ENCODE results near the gene LIMK1.
"Not testable (repeated sequence)": the region's sequence is repeated elsewhere in the genome, so short reads cannot be mapped to it uniquely, and the experiment has no call there.

Gene LIMK1

GRCh38 chr7:74165867-74166593 lies 82.4 kb downstream of the LIMK1 start:
- Histone ChIP-seq H3K4me2 (ENCODE audit: low read length) (no peak overlapping the region), H3K4me1 (no peaks in the 10 kb centered on the region), H3K36me3 (ENCODE audit: control insufficient read depth, insufficient read depth, low read length) (no peaks in the 10 kb centered on the region), H3K9me3 (ENCODE audit: control insufficient read depth, low read length) (no peaks in the 10 kb centered on the region), H3K79me2 (no peaks in the 10 kb centered on the region), H3K9ac (no peak overlapping the region), H3K27ac (no peak overlapping the region), H3K27me3 (ENCODE audit: control insufficient read depth, insufficient read depth, low read length) (no peaks in the 10 kb centered on the region), H2AFZ (no peak overlapping the region), H3K4me3 (ENCODE audit: low read depth, low read length) (no peak overlapping the region)
- TF ChIP-seq, protein P1, sequence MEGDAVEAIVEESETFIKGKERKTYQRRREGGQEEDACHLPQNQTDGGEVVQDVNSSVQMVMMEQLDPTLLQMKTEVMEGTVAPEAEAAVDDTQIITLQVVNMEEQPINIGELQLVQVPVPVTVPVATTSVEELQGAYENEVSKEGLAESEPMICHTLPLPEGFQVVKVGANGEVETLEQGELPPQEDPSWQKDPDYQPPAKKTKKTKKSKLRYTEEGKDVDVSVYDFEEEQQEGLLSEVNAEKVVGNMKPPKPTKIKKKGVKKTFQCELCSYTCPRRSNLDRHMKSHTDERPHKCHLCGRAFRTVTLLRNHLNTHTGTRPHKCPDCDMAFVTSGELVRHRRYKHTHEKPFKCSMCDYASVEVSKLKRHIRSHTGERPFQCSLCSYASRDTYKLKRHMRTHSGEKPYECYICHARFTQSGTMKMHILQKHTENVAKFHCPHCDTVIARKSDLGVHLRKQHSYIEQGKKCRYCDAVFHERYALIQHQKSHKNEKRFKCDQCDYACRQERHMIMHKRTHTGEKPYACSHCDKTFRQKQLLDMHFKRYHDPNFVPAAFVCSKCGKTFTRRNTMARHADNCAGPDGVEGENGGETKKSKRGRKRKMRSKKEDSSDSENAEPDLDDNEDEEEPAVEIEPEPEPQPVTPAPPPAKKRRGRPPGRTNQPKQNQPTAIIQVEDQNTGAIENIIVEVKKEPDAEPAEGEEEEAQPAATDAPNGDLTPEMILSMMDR (IDR thresholded peaks at IDR 0.05) = no peak

DNA sequence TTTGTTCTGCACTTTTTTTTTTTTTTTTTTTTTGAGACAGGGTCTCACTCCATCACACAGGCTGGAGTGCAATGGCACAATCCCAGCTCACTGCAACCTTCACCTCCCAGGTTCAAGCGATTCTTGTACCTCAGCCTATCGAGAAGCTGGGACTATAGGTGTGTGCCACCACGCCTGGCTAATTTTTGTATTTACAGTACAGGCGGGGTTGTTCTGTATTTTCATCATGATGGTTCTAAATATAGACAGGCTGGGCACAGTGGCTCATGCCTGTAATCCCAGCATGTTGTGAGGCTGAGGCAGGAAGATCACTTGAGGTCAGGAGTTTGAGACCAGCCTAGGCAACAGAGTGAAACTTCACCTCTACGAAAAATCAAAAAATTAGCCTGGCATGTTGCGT lies 83.7 kb downstream of the LIMK1 start:
- not testable (repeated sequence) for H3K79me2 ChIP-seq; H3K27me3 ChIP-seq (ENCODE audit: control insufficient read depth, insufficient read depth, low read length); H3K36me3 ChIP-seq (ENCODE audit: control insufficient read depth, insufficient read depth, low read length); H3K4me3 ChIP-seq (ENCODE audit: low read depth, low read length); H3K27ac ChIP-seq; H3K4me2 ChIP-seq (ENCODE audit: low read length); H3K9ac ChIP-seq; H3K9me3 ChIP-seq (ENCODE audit: control insufficient read depth, low read length); H3K4me1 ChIP-seq; H2AFZ ChIP-seq
